ENCODE measurements around the gene SRGAP1. TPM values are rescaled to one million over a fixed set of nuclear protein-coding genes. Genes with fewer than 3 reads are reported as not detected.

The SRGAP1 gene
- total and polyA plus RNA-seq, 9 donors = 2.8 to 17.9 (median 8.6) TPM

GRCh38 chr12:63811334-63811733 is 33.2 kb upstream of the SRGAP1 start:
- Histone ChIP-seq H3K9me3 (no peaks in the 10 kb centered on the region), H3K4me3 (no peak overlapping the region), H3K4me1 (ENCODE audit: insufficient read depth) (no peaks in the 10 kb centered on the region), H3K27ac (no peak overlapping the region), H3K36me3 (no peaks in the 10 kb centered on the region), H3K27me3 (no peaks in the 10 kb centered on the region)
- TF ChIP-seq CTCF (IDR thresholded peaks at IDR 0.05) (no peak), EP300 (IDR thresholded peaks at IDR 0.05) (no peak), POLR2A (IDR thresholded peaks at IDR 0.05) (no peak)
- WGBS, 3 donors = 88 to 93% (median 88%) methylated on average over 2 of the region's 2 CpGs
- intact Hi-C loops (cut with DNase I) = no loop called here
- no peak for DNase-seq

- no peaks in the 10 kb centered on the region for H3K9me3 ChIP-seq
- intact Hi-C loops (cut with DNase I) = no loop called here
- WGBS, 3 donors = 83 to 92% (median 84%) methylated on average over 2 of the region's 2 CpGs
- no peaks in the 10 kb centered on the region for H3K27me3 ChIP-seq
- no peak overlapping the region for H3K27ac ChIP-seq
- TF ChIP-seq EP300 (IDR thresholded peaks at IDR 0.05) (no peak), POLR2A (IDR thresholded peaks at IDR 0.05) (no peak), CTCF (IDR thresholded peaks at IDR 0.05) (no peak)
- H3K4me1 ChIP-seq (ENCODE audit: insufficient read depth) = no peaks in the 10 kb centered on the region
- H3K36me3 ChIP-seq = no peaks in the 10 kb centered on the region
- DNase-seq = no peak
- H3K4me3 ChIP-seq = no peak overlapping the region
Observed at GRCh38 chr12:63811755-63812154, 32.7 kb upstream of the SRGAP1 start.

GRCh38 chr12:63814146-63814772 is 30.2 kb upstream of the SRGAP1 start:
- 70 to 74% (median 70%) methylated on average over 4 of the region's 4 CpGs for WGBS, 3 donors
- Histone ChIP-seq H3K27ac (no peak overlapping the region), H3K4me1 (ENCODE audit: insufficient read depth) (no peaks in the 10 kb centered on the region), H3K27me3 (no peaks in the 10 kb centered on the region), H3K4me3 (no peak overlapping the region), H3K9me3 (no peaks in the 10 kb centered on the region), H3K36me3 (no peaks in the 10 kb centered on the region)
- no peak for DNase-seq
- intact Hi-C loops (cut with DNase I) = no loop called here
- no peak for TF ChIP-seq CTCF (IDR thresholded peaks at IDR 0.05)
- no peak for TF ChIP-seq POLR2A (IDR thresholded peaks at IDR 0.05)
- TF ChIP-seq EP300 (IDR thresholded peaks at IDR 0.05) = no peak

- Histone ChIP-seq H3K4me1 (ENCODE audit: insufficient read depth) (no peaks in the 10 kb centered on the region), H3K4me3 (no peak overlapping the region), H3K27ac (no peak overlapping the region), H3K36me3 (no peaks in the 10 kb centered on the region), H3K27me3 (no peaks in the 10 kb centered on the region), H3K9me3 (no peaks in the 10 kb centered on the region)
- intact Hi-C loops (cut with DNase I) = no loop called here
- WGBS, 3 donors = 75 to 86% (median 78%) methylated on average over 3 of the region's 3 CpGs
- TF ChIP-seq EP300 (IDR thresholded peaks at IDR 0.05) = no peak
- TF ChIP-seq CTCF (IDR thresholded peaks at IDR 0.05) = no peak
- no peak for TF ChIP-seq POLR2A (IDR thresholded peaks at IDR 0.05)
- DNase-seq = no peak
Observed at GRCh38 chr12:63815482-63815852, 29.0 kb upstream of the SRGAP1 start.
